Loucy (cell line): ENCODE measurements around the gene SLCO4A1.

Experiments
- H2AFZ ChIP-seq: fragments of 200-600 bp; sonication (generic); 2 replicates; pipeline ENCODE4 v1.6.0; 2016; ENCODE audit warnings: antibody characterized with exemption, mild to moderate bottlenecking, low read length, moderate library complexity
- H3F3A ChIP-seq: fragments of 200-600 bp; 2 replicates; pipeline ENCODE4 v1.6.0; 2016; ENCODE audit warnings: antibody characterized with exemption, low read depth, mild to moderate bottlenecking
- H3K27me3 ChIP-seq: fragments of 200-600 bp; sonication (generic); 2 replicates; pipeline ENCODE4 v1.6.1; 2014; ENCODE audit warnings: low read length, mild to moderate bottlenecking; ENCODE audit not compliant: insufficient read depth, poor library complexity, severe bottlenecking
- H3K36me3 ChIP-seq: fragments of 200-600 bp; sonication (generic); 2 replicates; pipeline ENCODE4 v1.6.1; 2016; ENCODE audit warnings: low read length; ENCODE audit not compliant: insufficient read depth
- H3K4me1 ChIP-seq: fragments of 200-600 bp; sonication (generic); 2 replicates; pipeline ENCODE4 v1.5.1; 2014; ENCODE audit warnings: low read length, mild to moderate bottlenecking; ENCODE audit not compliant: insufficient read depth, poor library complexity, severe bottlenecking
- H3K4me2 ChIP-seq: fragments of 200-600 bp; sonication (generic); 2 replicates; pipeline ENCODE4 v1.6.0; 2014; ENCODE audit warnings: antibody characterized with exemption, low read length, low read depth, mild to moderate bottlenecking; ENCODE audit not compliant: poor library complexity, severe bottlenecking
- H3K4me3 ChIP-seq: fragments of 200-600 bp; sonication (generic); 2 replicates; pipeline ENCODE4 v1.5.1; 2014; ENCODE audit warnings: low read length, mild to moderate bottlenecking, mixed read lengths; ENCODE audit not compliant: poor library complexity, severe bottlenecking
- H3K79me2 ChIP-seq: fragments of 200-600 bp; sonication (generic); 2 replicates; pipeline ENCODE4 v1.6.1; 2014; ENCODE audit warnings: low read length; ENCODE audit not compliant: insufficient read depth
- H3K9ac ChIP-seq: fragments of 200-600 bp; sonication (generic); 2 replicates; pipeline ENCODE4 v1.6.0; 2014; ENCODE audit warnings: mild to moderate bottlenecking, low read depth, low read length, moderate library complexity; ENCODE audit not compliant: poor library complexity, severe bottlenecking
- H3K9me2 ChIP-seq: fragments of 200-600 bp; sonication (generic); replicated peaks from 2 replicates; pipeline ENCODE4 v1.6.1; 2016; ENCODE audit warnings: low read depth, low read length, mixed read lengths
- H3K9me3 ChIP-seq: fragments of 200-600 bp; sonication (generic); 2 replicates; pipeline ENCODE4 v1.6.1; 2014; ENCODE audit warnings: mild to moderate bottlenecking, antibody characterized with exemption, low read length, low read depth; ENCODE audit not compliant: insufficient read depth
- H4K20me1 ChIP-seq: fragments of 200-600 bp; sonication (generic); 2 replicates; pipeline ENCODE4 v1.6.0; 2014; ENCODE audit warnings: antibody characterized with exemption, low read length, mild to moderate bottlenecking; ENCODE audit not compliant: insufficient read depth, poor library complexity, severe bottlenecking
- EZH2phosphoT487 ChIP-seq: fragments of 200-600 bp; IDR thresholded peaks from 2 replicates; pipeline ENCODE4 v1.6.1; 2018; ENCODE audit warnings: antibody characterized with exemption, mild to moderate bottlenecking, moderate library complexity, borderline replicate concordance
- TF ChIP-seq, protein P1 (sequence below): fragments of 200-600 bp; sonication (generic); conservative IDR thresholded peaks from 2 replicates; pipeline ENCODE4 v1.5.1; 2014; ENCODE audit warnings: mild to moderate bottlenecking, antibody characterized with exemption, low read length

Gene SLCO4A1

GRCh38 chr20:62622178-62622876, 20.0 kb upstream of the SLCO4A1 start:
- H3K36me3 ChIP-seq: no peaks in the 10 kb centered on the region
- H3K27me3 ChIP-seq: no peaks in the 10 kb centered on the region
- peaks cover 49% of the 10 kb centered on the region for H3K4me1 ChIP-seq
- 0 out of 2 replicates have a peak, but pooled peaks cover 3% of the 10 kb centered on the region for H3F3A ChIP-seq
- H3K9ac ChIP-seq: peak overlapping the region; percentile 80
- H2AFZ ChIP-seq: no peak overlapping the region
- peak overlapping the region; percentile 70 for H3K4me3 ChIP-seq
- H3K4me2 ChIP-seq: peak overlapping the region; percentile 95
- no peaks in the 10 kb centered on the region for H3K79me2 ChIP-seq
- no peaks in the 10 kb centered on the region for H3K9me2 ChIP-seq
- H3K9me3 ChIP-seq: no peaks in the 10 kb centered on the region
- no peak for TF ChIP-seq EZH2phosphoT487
- TF ChIP-seq, protein P1, sequence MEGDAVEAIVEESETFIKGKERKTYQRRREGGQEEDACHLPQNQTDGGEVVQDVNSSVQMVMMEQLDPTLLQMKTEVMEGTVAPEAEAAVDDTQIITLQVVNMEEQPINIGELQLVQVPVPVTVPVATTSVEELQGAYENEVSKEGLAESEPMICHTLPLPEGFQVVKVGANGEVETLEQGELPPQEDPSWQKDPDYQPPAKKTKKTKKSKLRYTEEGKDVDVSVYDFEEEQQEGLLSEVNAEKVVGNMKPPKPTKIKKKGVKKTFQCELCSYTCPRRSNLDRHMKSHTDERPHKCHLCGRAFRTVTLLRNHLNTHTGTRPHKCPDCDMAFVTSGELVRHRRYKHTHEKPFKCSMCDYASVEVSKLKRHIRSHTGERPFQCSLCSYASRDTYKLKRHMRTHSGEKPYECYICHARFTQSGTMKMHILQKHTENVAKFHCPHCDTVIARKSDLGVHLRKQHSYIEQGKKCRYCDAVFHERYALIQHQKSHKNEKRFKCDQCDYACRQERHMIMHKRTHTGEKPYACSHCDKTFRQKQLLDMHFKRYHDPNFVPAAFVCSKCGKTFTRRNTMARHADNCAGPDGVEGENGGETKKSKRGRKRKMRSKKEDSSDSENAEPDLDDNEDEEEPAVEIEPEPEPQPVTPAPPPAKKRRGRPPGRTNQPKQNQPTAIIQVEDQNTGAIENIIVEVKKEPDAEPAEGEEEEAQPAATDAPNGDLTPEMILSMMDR: no peak
- no peaks in the 10 kb centered on the region for H4K20me1 ChIP-seq

DNA sequence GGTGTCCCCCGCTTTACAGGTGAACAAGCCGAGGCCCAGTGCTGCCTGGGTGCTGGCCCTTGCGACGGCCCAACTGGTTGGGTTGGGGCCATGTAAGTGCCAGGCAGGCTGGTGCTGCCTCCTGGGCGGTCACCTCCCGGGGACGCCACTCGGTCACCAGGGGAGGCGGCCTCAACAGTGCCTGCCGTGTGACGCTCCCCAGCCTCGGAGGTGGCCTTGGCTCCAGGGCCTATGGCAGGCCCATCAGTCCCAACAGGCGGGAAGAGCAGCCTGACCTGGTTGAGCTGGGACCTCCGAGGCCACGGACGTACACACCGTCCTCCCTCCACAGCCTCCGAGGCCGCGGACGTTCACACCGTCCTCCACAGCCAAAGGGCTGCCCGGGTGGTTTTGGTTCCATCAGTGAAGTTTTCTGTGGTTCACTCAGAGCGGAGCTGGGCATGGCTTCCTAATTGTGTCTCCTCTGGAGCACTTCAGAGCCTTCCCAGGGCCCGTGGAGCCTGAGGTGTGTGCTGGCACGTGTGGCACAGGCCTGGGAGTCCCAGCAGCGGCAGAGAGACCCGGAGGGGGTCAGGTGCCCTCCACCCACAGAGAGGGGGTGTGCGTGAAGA, 19.3 kb upstream of the SLCO4A1 start:
- TF ChIP-seq EZH2phosphoT487: no peak
- TF ChIP-seq, protein P1: no peak
- Histone ChIP-seq H3K27me3 (no peaks in the 10 kb centered on the region), H2AFZ (0 out of 2 replicates have a peak overlapping the region, but pooled peaks have one; percentile 45), H3K9me2 (no peaks in the 10 kb centered on the region), H3K9me3 (no peaks in the 10 kb centered on the region), H3K9ac (peak overlapping the region; percentile 80), H3F3A (0 out of 2 replicates have a peak, but pooled peaks cover 3% of the 10 kb centered on the region), H3K4me2 (peak overlapping the region; percentile 95), H3K36me3 (no peaks in the 10 kb centered on the region), H3K4me1 (peaks cover 49% of the 10 kb centered on the region), H3K4me3 (peak overlapping the region; percentile 70), H3K79me2 (no peaks in the 10 kb centered on the region), H4K20me1 (no peaks in the 10 kb centered on the region)

DNA sequence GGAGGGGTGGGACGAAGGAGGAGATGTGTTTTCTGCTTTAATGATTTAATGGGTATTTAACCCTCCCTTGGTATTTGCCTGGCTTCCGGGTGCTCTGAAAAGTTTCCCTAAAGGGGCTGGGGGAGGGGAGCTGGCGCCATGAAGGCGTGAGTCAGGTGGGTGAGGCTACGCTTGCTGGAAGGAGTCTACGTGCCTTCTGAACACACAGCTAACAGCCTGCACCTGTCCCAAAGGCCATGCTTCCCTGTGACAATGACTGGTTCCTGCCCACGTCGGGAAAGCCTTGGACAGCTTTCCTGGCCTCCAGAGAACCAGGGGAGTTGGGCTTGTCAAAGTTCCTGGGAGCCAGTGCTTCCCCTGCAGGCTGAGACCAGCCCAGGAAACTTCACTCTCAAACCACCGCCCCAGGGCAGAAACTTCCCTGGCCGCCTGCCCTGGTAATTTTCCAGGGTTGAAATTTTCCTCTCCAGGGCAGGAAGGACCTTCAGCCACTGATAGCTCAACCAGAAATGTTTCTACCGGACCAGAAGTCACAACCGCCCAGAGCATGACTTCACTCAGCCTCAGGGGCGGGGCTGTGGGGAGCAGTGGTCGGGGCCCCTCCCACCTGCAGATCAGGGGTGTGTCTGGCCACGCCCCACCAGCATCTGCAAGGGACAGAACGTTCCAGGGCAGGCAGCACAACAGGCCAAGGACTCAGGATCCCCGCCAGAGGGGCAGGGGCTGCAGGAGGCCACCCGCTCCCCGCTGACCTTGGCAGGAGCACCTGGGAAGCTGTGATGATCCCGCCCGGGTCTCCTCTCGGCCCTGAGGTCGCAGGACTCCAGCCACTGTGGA, 18.6 kb upstream of the SLCO4A1 start:
- Histone ChIP-seq H3K36me3 (no peaks in the 10 kb centered on the region), H3K4me3 (peak overlapping the region; percentile 70), H3K9me2 (no peaks in the 10 kb centered on the region), H3K4me1 (peaks cover 49% of the 10 kb centered on the region), H4K20me1 (no peaks in the 10 kb centered on the region), H3F3A (0 out of 2 replicates have a peak, but pooled peaks cover 3% of the 10 kb centered on the region), H3K79me2 (no peaks in the 10 kb centered on the region), H2AFZ (peak overlapping the region; percentile 45; the same call in 1 of the 2 replicates), H3K9ac (peak overlapping the region; percentile 80), H3K27me3 (no peaks in the 10 kb centered on the region), H3K9me3 (no peaks in the 10 kb centered on the region), H3K4me2 (peak overlapping the region; percentile 95)
- TF ChIP-seq, protein P1: no peak
